Heart left ventricle (tissue), 13 donors: ENCODE data around the gene HJURP.

Experiments used
- CTCF ChIP-seq, 12 donors: fragments of 200-600 bp; sonication (generic) in 4 of 12; IDR thresholded peaks; one replicate each; pipeline versions ENCODE4 v1.5.0 to v1.8.0; 2018 to 2022; ENCODE audit warnings: antibody characterized with exemption in 12 of 12, mild to moderate bottlenecking in 5 of 12
- POLR2A ChIP-seq, 2 donors: fragments of 450-650 bp; IDR thresholded peaks; one replicate each; pipeline ENCODE4 v1.6.1; 2017; ENCODE audit warnings: antibody characterized with exemption in 2 of 2, mild to moderate bottlenecking in 2 of 2, moderate library complexity in 2 of 2
- donor health status: ischemic (EF 13 %, LVEDD 7.1; RV severe dilation, severe dysfunction).
- donor health status: DM: no; HTN: yes; CAD: no.
- donor health status: DM: no; HTN: no; CAD: no.
- donor health status: ischemic (EF 25% LVEDD 6.9; RV normal size, moderate dysfunction).
- donor health status: ischemic (EF 25% LVEDD 5.7; RV mildly dilated, moderate dysfunction).
- donor health status: ischemic (EF 35%, LVEDD 5.7; RV mildly dilated, moderate dysfunction).
- donor health status: nonischemic (EF 11% LVEDD 7.7; RV severe dilation, severe dysfunction).
- donor health status: DM: yes; HTN: yes; CAD: no.
- donor health status: PGD.
- donor health status: ischemic (EF 29% LVEDD 5.4; RV normal size, mild dysfunction).
- donor health status: nonischemic (EF 23%, LVEDD 6.1; RV moderate dilation, normal function).

DNA sequence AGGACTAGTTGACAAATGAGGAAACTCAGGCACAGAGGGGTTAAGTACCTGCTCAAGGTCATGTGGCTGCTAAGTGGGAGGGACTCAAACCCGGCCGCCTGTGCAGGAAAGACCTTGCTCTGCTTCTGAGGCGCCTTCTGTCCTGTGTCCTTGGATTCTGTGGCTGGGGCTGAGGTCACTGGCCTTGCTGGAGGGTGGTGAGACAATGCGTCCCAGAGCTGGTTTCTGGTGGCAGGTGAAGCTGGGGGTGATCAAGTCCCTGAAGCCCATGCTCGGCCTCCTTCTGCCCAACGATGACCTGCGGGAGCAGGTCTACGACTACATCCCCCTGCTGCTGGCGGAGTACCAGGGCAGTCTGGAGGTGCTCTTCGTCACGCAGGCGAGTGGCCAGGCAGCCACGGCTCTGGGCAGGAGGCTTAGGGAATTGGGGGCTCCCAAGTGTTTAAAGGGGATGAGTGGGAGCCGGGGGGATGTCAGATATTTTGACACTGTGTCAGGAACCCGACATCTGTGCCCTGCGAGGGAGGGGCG is 60.1 kb downstream of the HJURP start:
- no peak for TF ChIP-seq CTCF (IDR thresholded peaks at IDR 0.05)
- no peak for TF ChIP-seq POLR2A (IDR thresholded peaks at IDR 0.05)
